SK-N-SH (cell line): ENCODE data around the gene CYB561. TPM values are rescaled to one million over a fixed set of nuclear protein-coding genes. Genes with fewer than 3 reads are reported as not detected.

Source experiments
- CHD2 ChIP-seq: fragments of 150-350 bp; IDR thresholded peaks from 2 replicates; pipeline ENCODE4 v1.6.1; 2018; ENCODE audit warnings: low read length; ENCODE audit not compliant: partially characterized antibody
- CTCF ChIP-seq: fragments of 200-600 bp; sonication (generic); IDR thresholded peaks from 2 replicates; pipeline ENCODE4 v1.6.1; 2017; ENCODE audit warnings: antibody characterized with exemption, mild to moderate bottlenecking, moderate library complexity
- ELF1 ChIP-seq: IDR thresholded peaks from 2 replicates; pipeline ENCODE4 v1.4.0; 2012
- EP300 ChIP-seq, 2 experiments: IDR thresholded peaks; 2 replicates each; pipeline versions ENCODE4 v1.4.0 to v1.6.1; 2012; ENCODE audit warnings: borderline replicate concordance in 1 of 2, low read depth in 1 of 2, low read length in 1 of 2
- FOSL2 ChIP-seq: IDR thresholded peaks from 2 replicates; pipeline ENCODE4 v1.4.0; 2012; ENCODE audit warnings: low read depth, mild to moderate bottlenecking, moderate library complexity, borderline replicate concordance
- FOXJ3 ChIP-seq: sonication (generic); formaldehyde crosslinking; IDR thresholded peaks from 2 replicates; pipeline ENCODE4 v1.5.1; 2020; ENCODE audit warnings: mild to moderate bottlenecking, missing genetic modification reagents
- FOXM1 ChIP-seq: IDR thresholded peaks from 2 replicates; pipeline ENCODE4 v1.4.0; 2012; ENCODE audit warnings: low read depth, mild to moderate bottlenecking
- GABPA ChIP-seq: IDR thresholded peaks from 2 replicates; pipeline ENCODE4 v1.4.0; 2012; ENCODE audit warnings: low read depth, mild to moderate bottlenecking
- IRF3 ChIP-seq: fragments of 150-350 bp; IDR thresholded peaks from 2 replicates; pipeline ENCODE4 v1.6.1; 2016; ENCODE audit warnings: mild to moderate bottlenecking, low read depth, low read length
- JUND ChIP-seq: IDR thresholded peaks from 2 replicates; pipeline ENCODE4 v1.4.0; 2012
- MXI1 ChIP-seq: IDR thresholded peaks from 2 replicates; pipeline ENCODE4 v1.6.1; 2012; ENCODE audit warnings: mild to moderate bottlenecking, low read depth, low read length, improper control_type of control experiment
- NRF1 ChIP-seq: IDR thresholded peaks from 2 replicates; pipeline ENCODE4 v1.6.1; 2012; ENCODE audit warnings: low read depth, mild to moderate bottlenecking, low read length
- POLR2AphosphoS5 ChIP-seq: IDR thresholded peaks from 2 replicates; pipeline ENCODE4 v1.6.1; 2012; ENCODE audit warnings: low read depth, low read length
- RAD21 ChIP-seq: IDR thresholded peaks from 2 replicates; pipeline ENCODE4 v1.6.1; 2012; ENCODE audit warnings: mild to moderate bottlenecking, low read length
- RCOR1 ChIP-seq: fragments of 150-350 bp; IDR thresholded peaks from 2 replicates; pipeline ENCODE4 v1.6.1; 2017; ENCODE audit warnings: antibody characterized with exemption, low read length
- REST ChIP-seq: IDR thresholded peaks from 2 replicates; pipeline ENCODE4 v1.6.1; 2012; ENCODE audit warnings: mild to moderate bottlenecking, low read depth, low read length, moderate library complexity
- RFX5 ChIP-seq: IDR thresholded peaks from 2 replicates; pipeline ENCODE4 v1.6.1; 2012; ENCODE audit warnings: mild to moderate bottlenecking, improper control_type of control experiment, low read length
- polyA plus RNA-seq, 3 experiments: library from polyadenylated mRNA; depleted of rRNA; stranded (reverse); fragments of >200 nt; gene quantifications; 2 replicates each; pipeline ENCODE4 v1.2.3, GENCODE V29; 2012

CYB561 gene
- polyA plus RNA-seq, 1 of the 3 experiments (the other 2 are of a cell fraction): 28.3 TPM

DNA sequence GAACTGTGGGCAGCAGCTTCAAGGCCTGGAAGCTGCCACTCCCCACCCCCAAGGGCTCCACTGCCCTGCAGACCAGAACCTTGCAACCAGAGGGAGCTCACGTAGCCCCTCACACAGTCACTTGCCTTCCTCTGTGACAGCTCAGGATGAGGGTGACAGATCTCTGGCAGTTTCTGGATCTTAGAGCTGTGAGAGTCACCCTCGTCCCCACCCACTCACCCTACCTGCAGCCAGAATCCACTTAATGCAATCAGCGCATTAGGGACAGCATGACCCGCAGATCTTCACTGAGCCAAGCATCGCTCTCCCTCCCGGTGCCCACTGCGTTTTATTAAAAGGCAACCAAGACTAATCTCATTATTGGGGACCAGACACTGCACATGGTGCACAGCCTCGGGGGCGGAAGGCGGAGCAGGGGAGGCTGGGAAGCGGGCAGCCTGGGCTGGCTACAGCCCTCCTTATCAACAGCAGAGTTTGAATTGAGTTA lies 3.5 kb downstream of the CYB561 start (continued):
- TF ChIP-seq REST (no peak), FOXM1 (no peak; the same call in 1 of the 2 replicates), GABPA (no peak), FOXJ3 (peak; percentile 100), RCOR1 (peak; percentile 99), JUND (no peak), CHD2 (peak; percentile 96), POLR2AphosphoS5 (peak; percentile 52; the same call in 1 of the 2 replicates), ELF1 (no peak), CTCF (peak; percentile 50), EP300 (IDR thresholded peaks at IDR 0.05; ENCODE audit: borderline replicate concordance in 1 of 2, low read depth in 1 of 2, low read length in 1 of 2) (peak; percentile 65 to 100; a peak in 3 of 4 replicates), RAD21 (peak; percentile 40), RFX5 (peak; percentile 42), IRF3 (no peak), MXI1 (peak; percentile 94), NRF1 (no peak), FOSL2 (no peak)
